HPDE6-E6E7 (cell line): ENCODE data around the gene TAS2R20.

Experiments used
- DNase-seq: peaks from one replicate; pipeline ENCODE4 v3.0.0; 2011; ENCODE audit warnings: missing footprints; ENCODE audit errors: extremely low spot score

Gene TAS2R20

DNA sequence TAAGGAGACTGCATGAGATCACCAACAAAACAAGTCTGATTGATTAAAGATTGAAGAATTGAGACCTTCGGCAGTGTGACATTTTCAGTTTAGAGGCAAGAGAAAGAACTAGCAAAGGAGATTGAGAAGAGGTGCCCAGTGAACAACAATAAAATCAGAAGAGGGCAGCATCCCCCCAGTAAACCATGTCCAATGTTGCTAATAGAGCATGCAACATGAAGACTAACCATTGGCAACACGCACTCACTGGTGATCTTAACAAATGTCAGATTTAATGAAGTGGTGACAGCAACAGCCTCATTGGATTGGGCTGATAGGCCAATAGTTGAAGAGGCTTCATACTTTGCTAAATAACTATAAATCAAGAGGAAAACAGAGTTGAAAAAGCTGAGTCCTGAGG, 38.3 kb downstream of the TAS2R20 start:
- DNase-seq = no peak

GRCh38 chr12:10957741-10958140, 40.4 kb downstream of the TAS2R20 start:
- DNase-seq = no peak

DNA sequence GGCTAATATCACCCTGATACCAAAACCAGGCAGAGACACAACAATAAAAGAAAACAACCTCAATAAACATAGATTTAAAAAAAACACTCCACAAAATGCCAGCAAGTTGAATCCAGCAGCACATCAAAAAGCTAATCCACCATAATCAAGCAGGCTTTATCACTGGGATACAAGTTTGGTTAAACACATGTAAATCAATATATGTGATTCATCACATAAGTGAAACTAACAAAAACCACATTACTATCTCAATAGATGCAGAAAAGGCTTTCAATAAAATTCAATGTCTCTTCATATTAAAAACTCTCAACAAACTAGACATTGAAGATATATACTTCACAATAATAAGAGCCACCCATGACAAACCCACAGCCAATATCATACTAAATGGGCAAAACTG, 42.0 kb downstream of the TAS2R20 start:
- no peak for DNase-seq

DNA sequence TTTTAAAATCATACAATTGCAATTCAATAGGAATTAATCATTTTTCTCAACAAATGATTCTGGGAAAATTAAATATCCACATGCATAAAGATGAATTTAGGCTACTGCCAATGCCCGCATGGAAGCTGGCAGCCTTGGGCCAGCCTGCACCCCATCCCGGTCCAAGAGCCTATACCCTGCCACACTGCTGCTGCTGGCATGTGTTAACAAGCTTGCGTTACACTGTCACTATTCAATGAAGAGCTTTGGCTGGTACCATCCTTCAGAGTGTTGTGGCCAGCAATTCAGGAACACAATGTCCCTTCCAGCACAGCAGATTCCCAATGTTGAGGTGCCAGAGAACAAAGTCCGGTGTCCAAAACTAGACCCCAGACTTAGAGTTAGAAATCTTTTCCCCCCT, 45.5 kb downstream of the TAS2R20 start:
- no peak for DNase-seq
